ENCODE data around the gene PRCC.

Gene PRCC

DNA sequence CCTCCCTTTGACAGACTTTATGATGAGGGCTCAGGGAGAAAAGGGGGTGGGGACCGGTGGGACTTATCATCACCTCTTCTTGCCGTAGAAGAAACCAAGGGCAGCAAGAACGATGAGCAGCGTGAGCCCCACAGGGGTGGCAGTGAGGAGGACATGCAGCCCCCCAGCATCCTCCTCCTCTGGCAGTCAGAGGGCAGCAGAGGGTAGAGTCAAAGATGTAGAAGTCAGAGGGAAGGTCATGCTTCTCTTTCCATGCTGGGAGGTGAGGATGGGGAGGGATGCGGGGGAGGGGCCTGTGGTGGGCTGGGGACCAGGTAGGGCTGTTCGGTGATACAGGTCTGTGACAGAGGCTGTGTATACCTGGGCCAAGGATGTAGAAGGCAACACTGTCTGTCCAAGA, 76.8 kb downstream of the PRCC start:
- no peak for DNase-seq (ENCODE audit: low spot score)

DNA sequence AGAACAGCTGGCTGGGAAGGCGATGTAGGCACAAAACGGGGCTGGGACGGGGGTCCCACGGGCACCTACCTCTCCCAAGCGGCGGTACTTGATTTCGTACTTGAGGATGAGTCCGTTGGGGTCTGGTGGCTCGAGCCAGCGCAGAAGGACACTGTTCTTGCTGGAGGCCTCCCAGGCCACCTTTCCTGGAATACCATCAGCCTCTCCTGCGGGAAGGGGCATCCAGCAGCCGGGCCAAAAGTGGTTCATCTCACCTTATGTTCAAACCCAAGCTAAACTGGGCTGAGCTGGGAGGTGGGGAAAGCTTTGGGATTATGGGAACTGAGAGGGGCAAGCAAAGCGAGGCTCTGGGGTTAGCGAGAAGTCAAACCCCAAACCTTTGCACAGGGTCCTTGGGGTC, 77.3 kb downstream of the PRCC start:
- DNase-seq (ENCODE audit: low spot score): no peak

DNA sequence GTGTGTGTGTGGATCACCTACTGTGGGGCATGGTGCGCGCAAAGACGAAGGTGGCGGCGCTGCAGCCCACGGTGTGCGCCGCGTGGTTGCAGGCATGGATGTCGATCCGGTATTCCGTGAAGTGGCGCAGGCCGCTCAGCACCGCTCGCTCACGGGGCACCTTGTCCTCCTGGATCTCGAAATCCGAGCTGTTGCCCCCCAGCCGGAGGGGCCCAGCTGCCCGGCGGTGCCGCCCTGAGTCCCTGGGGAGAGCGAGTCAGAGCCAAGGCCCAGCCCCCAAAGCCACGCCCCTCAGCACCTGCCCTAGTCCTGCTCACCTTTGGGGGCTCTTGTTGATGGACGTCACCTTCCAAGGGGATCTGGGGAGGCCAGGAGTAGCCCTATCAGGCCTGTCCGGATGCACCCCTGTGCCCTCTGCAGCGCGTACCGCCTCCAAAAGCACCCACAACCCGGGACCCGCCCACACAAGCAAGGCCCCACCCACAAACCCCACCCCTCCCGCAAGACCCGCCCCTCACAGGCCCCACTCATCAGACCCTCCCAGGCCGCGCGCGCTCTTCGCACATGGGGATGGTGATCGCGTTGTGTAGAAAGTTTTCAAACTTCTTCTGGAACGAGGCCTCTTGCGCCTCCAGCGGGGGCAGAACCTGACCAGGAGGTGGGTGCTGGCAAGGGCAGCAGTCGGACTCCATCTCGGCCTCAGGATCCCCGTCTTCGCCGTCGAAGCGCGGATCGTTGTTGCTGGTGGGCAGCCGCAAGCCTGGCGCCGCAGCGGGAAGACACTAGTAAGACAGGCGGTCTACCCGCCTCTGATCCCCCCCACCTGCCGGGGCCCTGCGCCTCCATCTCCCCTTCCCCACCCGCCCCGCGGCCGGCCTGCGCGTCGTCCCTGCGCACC, 78.0 kb downstream of the PRCC start:
- no peak for DNase-seq (ENCODE audit: low spot score)

DNA sequence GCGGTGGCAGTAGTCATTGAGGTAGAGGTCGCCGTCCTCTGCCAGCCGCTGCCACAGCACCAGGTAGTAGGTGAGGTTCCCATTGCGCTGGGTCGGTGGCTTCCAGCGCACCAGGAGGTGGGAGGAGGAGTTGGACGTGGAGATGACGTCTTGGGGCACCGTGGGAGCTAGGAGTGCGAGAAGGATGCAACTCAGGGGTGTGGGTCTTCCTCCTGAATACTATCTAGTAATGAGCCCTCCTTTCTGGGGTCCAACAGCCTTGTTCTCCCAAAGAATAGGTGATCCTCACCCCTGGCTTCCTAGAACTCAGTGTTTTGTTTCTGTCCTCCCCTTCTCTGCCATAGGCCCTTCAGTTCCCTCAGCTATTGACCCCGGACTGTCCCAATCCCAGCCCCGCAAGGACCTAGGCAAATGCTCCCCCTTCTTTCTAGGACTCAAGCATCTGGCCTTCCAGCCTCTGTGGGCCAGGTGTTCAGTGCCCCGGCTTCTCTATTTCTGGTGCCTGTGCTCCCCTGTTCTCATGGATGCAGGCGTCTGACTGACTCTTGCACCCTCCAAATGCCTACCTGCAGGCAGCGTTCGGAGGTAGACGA, 78.7 kb downstream of the PRCC start:
- DNase-seq (ENCODE audit: low spot score): no peak

DNA sequence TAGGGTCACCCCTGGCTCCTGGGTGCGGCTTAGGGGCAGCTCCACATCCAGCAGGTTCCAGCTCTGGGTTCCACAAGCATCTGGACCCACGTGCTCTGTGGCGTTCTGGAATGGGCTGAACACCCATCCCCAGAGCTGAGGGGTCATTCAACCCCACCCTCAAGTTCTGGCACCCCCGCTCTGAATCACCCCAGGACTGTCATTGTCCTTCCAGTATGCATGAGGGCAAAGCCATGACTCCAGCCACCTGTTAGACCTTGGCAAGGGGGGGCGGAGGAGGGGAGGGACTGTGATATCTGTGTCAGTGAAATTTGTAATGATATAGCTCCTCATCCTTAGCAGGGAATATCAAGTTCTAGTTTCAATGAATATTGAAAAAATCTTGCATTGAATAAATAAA, 79.3 kb downstream of the PRCC start:
- DNase-seq (ENCODE audit: low spot score): no peak

DNA sequence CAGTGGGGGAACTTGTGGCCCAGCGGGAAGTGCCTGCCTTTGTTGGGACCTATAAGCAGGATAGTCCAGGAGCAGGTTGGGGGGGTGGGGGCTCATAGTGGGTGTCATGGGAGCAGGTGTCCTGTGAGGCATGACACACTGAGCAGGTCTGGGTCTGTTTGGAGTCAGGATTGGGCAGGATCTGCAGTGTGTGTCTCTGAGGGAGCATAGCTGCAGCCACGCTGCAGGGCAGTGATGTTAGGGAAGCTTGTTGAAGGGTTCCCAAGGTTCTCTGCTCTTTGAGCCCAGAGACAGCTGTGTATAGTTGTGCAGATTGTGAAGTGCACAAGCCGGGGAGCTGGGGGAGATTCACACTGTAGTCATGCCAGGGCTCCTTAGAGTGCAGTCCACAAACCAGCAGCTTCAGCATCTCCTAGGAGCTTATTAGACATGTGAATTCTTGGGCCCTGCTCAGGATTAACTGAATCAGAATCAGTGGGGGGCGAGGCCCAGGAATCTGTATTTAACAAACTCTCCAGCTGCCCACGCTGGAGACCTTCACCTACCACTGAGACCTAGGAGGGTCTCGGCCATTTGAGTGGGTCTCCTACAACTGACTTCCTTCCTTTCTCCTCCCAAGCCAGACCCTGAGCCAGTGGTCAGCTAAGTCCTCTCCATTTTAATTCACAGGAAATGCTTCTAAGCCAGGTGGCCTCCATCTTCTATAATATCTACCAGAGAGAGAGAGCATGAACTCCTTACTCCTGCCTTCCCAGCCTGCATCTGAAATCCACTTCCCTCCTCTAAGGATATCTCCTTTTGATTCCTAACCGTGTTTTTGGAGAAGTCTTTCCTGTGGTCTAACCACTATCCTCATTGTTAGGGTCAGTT, 80.5 kb downstream of the PRCC start:
- no peak for DNase-seq (ENCODE audit: low spot score)

DNA sequence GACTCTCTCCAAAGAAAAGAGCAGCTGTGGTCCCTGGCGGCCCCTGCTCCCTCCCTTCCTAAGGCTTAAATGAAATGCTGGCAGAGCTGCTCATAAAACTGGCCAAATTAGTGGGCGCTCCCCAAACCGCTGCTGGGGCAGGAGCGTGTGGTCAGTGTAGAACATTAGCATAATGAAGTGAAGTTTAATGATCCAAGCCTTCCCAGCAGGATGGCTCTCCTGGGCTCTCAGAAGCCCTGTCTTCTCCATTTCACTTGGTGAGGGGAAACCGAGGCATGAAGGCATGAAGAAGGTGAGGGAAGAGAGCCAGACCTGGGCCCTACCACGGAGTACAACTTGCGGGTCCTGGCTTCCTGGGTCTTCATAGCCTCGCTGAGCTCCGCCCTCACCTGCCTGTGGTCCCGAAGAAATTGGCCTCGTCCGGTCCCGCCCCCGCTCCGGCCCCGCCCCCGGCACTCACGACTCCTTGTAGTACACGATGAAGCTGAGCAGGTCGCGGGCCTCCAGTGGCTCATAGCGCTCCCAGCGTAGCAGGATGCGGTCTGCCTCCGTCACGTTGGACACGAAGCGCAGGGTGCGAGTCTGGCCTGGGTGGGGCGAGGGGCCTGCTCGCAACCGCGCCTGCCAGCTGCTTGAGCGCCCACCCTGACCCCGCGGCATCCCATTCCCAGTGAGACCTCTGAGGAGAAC, 81.3 kb downstream of the PRCC start:
- no peak for DNase-seq (ENCODE audit: low spot score)

DNA sequence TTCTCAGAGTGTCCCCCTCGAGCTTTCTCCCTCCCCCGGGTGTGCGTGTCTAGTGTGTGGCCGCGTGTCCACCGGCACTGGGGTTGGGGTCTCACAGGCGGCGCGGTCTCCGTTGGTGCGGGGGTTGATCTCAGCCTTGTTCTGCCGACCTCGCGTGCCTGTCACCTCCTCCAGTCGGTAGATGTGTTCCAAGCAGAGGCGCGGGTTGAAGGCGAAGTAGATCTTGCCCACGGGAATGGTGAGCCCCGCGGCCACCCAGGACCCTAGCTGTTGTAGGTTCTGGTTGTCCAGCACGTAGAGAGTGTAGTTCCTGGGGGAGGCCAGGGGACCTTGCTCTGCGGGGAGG, 81.8 kb downstream of the PRCC start:
- DNase-seq (ENCODE audit: low spot score): no peak

Data from HuH-7.5 (cell line).